AG09309 (cell line): ENCODE results near the gene TFAP2E.

Source experiments
- DNase-seq: peaks from one replicate; pipeline ENCODE4 v3.0.0-alpha.2; 2010; ENCODE audit warnings: low read depth
- H3K4me3 ChIP-seq: 2 replicates; pipeline ENCODE4 v1.5.1; 2011; ENCODE audit warnings: mild to moderate bottlenecking, low read depth, low read length, moderate library complexity; ENCODE audit not compliant: control insufficient read depth
- TF ChIP-seq, protein P1 (sequence below): IDR thresholded peaks from 2 replicates; pipeline ENCODE4 v1.5.1; 2011; ENCODE audit warnings: mild to moderate bottlenecking, low read depth, low read length, inconsistent platforms; ENCODE audit not compliant: insufficient read depth, control insufficient read depth; ENCODE audit errors: missing control alignments

Gene TFAP2E

DNA sequence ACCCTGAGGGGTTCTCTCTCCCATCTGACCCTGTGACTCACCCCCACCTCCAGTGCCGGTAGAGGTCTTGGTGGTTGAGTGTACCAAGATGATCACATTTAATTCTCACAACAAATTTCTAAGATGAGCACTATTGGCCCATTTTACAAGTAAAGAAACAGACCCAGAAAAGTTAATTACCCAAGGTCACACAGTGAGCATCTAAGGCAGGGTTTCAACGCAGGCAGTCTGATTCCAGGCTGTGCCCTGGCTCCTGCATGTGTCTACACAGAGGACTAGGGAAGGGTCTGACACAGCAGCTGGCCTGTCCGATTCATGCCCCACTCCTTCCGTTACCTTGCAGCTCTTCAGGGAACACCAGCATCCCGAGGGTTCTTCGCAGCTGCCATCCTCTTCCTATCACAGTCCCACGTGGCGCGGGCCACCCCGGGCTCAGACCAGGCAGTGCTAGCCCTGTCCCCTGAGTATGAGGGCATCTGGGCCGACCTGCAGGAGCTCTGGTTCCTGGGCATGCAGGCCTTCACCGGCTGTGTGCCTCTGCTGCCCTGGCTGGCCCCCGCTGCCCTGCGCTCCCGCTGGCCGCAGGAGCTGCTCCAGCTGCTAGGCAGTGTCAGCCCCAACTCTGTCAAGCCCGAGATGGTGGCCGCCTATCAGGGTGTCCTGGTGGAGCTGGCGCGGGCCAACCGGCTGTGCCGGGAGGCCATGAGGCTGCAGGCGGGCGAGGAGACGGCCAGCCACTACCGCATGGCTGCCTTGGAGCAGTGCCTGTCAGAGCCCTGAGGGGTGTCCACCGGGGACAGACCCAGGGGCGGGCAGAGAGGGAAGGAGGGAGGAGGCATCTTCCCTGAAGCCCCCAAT is 8.0 kb upstream of the TFAP2E start:
- no peak overlapping the region for H3K4me3 ChIP-seq

DNA sequence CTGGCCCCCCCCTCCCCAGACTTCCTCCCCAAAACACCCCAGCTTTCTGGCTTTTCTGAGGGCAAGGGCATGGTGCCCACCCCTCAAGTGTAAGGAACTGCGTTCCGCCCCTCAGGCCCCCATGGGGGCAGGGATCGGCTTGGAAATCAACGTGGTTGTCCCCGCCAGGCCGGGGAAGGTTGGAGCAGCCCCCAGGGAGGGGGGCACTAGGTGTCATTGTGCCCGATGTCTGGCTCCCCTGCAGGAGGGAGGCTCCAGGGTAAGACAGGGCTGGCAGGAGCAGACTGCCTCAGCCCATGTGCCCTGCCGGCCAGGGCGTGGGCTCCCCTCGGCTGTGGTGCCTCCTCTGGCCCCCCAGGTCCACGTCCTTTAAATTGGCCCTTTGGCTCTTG is 7.4 kb upstream of the TFAP2E start:
- H3K4me3 ChIP-seq, result no peak overlapping the region
- no peak for DNase-seq
- TF ChIP-seq, protein P1, sequence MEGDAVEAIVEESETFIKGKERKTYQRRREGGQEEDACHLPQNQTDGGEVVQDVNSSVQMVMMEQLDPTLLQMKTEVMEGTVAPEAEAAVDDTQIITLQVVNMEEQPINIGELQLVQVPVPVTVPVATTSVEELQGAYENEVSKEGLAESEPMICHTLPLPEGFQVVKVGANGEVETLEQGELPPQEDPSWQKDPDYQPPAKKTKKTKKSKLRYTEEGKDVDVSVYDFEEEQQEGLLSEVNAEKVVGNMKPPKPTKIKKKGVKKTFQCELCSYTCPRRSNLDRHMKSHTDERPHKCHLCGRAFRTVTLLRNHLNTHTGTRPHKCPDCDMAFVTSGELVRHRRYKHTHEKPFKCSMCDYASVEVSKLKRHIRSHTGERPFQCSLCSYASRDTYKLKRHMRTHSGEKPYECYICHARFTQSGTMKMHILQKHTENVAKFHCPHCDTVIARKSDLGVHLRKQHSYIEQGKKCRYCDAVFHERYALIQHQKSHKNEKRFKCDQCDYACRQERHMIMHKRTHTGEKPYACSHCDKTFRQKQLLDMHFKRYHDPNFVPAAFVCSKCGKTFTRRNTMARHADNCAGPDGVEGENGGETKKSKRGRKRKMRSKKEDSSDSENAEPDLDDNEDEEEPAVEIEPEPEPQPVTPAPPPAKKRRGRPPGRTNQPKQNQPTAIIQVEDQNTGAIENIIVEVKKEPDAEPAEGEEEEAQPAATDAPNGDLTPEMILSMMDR, result no peak

More for the DNA sequence above, 8.0 kb upstream of the TFAP2E start:
- TF ChIP-seq, protein P1, result no peak
- DNase-seq, result no peak

DNA sequence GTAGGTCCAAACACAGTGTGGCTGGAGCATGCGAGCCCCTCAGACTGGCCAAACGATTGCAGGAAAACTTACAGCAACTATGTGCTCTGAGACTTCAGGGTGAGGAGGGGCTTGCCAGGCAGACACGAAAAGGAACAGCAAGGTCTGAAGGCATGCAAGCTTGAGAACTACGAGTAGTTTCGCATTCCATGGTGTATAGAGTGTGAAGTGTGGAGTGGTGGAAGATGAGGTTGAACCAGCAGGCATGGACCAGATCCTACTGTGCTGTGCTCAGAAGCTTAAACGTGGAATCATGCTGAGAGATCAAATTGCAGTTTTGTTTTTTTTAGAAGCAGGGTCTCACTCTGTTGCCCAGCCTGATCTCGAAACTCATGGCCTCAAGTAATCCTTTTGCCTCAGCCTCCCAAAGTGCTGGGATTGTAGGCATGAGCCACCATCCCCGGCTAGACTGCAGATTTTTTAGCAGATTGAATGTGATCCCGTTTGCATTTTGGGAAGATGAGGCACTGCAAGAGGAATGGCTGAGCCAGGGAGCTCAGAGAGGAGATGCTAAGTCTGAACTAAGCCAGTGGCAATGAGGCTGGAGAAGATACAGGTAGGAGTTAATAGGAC is 5.1 kb upstream of the TFAP2E start:
- TF ChIP-seq, protein P1, result no peak
- no peak overlapping the region for H3K4me3 ChIP-seq
- no peak for DNase-seq

DNA sequence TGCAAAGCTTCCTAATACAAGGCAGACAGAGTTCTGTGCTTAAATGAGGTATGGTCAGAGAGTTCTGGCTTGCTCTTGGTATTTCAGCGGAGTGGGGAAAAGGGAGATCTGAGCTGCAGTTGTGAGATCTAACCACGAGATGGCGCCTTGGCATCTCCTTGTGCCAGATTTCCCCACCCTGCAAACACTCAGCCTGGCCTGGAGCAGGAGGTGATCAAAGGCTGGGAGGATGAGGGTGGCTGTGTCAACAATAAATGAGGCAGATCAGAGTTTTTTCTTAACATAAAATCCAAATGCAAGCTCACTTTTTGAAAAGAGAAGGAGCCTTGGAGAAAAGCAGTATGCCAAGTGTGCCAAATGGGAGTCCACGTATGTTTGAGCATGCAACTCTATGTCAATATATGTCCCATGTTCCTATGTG is 4.1 kb upstream of the TFAP2E start:
- DNase-seq, result no peak

DNA sequence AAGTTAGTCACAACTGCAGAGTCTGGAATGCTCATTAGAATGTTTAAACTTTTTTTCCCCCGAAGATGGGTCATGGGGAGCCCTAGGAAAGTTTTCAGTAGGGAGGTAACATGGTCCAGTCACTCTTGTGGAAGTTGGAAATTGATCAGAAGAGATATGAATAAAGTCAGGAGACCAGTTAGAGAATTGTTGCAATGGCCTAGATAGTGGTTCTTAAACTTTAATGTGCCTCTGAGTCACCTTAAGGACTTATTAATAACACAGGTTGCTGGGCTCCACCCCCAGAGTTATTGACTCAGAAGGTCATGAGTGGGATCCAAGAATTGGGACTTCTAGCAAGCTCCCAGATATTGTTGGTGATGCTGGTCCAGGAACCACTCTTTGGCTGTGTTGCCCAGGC is 3.2 kb upstream of the TFAP2E start:
- TF ChIP-seq, protein P1, result no peak
- DNase-seq, result no peak
- H3K4me3 ChIP-seq, result no peak overlapping the region

More for the DNA sequence above, 4.1 kb upstream of the TFAP2E start:
- TF ChIP-seq, protein P1, result peak; percentile 90
- H3K4me3 ChIP-seq, result no peak overlapping the region

DNA sequence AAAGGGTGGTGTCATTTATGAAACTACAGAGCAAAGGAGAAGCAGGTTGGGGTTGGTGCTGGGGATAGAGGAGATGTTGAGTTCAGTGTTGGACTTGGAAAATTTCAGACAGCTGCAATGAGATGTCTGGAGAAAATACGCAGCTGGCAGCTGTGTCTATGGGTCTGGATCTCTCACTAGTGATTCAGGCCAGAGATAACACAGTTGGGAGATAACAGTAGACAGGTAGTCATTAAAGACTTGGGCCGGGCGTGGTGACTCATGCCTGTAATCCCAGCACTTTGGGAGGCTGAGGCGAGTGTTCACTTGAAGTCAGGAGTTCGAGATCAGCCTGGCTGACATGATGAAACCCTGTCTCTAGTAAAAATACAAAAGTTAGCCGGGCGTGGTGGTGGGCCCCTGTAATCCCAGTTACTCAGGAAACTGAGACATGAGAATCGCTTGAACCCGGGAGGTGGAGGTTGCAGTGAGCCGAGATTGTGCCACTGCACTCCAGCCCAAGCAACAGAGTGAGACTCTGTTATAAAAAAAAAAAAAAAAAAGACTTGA is 2.5 kb upstream of the TFAP2E start:
- TF ChIP-seq, protein P1, result no peak
- no peak for DNase-seq
- H3K4me3 ChIP-seq, result no peak overlapping the region
